ENCODE results near the gene TMEM91. TPM values are rescaled to one million over a fixed set of nuclear protein-coding genes. Genes with fewer than 3 reads are reported as not detected.
"Not testable (repeated sequence)": the region's sequence is repeated elsewhere in the genome, so short reads cannot be mapped to it uniquely, and the experiment has no call there.

The TMEM91 gene
- total and polyA plus RNA-seq, 2 donors: 4.5 to 30.8 TPM

- Histone ChIP-seq H3K9me3 (ENCODE audit: control insufficient read depth in 2 of 2, insufficient read depth in 1 of 2, low read length in 1 of 2) (no peaks in the 10 kb centered on the region), H3K27me3 (ENCODE audit: control insufficient read depth in 2 of 2, insufficient read depth in 1 of 2, low read length in 1 of 2) (no peaks in the 10 kb centered on the region), H3K4me3 (ENCODE audit: low read length in 2 of 2) (no peak overlapping the region), H3K27ac (ENCODE audit: low read depth in 1 of 2, low read length in 1 of 2) (peak overlapping the region in 1 of 2 donors; percentile 74), H3K4me1 (ENCODE audit: control insufficient read depth in 2 of 2, insufficient read depth in 2 of 2, low read length in 2 of 2) (peaks cover 6 to 16% of the 10 kb centered on the region in 2 donors), H3K36me3 (ENCODE audit: control insufficient read depth in 2 of 2, insufficient read depth in 2 of 2, low read length in 1 of 2) (peaks cover 0 to 4% of the 10 kb centered on the region in 2 donors)
- DNase-seq (ENCODE audit: low read depth in 6 of 9, low spot score in 9 of 9): no peak
- WGBS: 53% methylated on average over 6 of the region's 6 CpGs
Observed at GRCh38 chr19:41367848-41368301, 8.5 kb upstream of the TMEM91 start.

DNA sequence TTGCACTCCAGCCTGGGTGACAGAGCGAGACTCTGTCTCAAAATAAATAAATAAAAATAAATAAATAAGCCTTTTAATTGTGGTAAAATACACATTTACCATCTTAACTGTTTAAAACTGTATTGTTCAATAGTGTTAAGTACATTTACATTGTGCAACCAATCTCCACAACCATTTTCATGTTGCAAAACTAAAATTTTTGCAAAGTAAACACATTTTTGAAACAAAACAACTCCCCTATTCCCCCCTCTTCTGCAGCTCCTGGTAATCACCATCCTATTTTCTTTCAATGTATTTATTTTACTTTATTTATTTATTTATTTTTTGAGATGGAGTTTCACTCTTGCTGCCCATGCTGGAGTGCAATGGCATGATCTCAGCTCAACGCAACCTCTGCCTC is 6.6 kb upstream of the TMEM91 start:
- Histone ChIP-seq H3K27me3 (ENCODE audit: control insufficient read depth in 2 of 2, insufficient read depth in 1 of 2, low read length in 1 of 2) (no peaks in the 10 kb centered on the region), H3K9me3 (ENCODE audit: control insufficient read depth in 2 of 2, insufficient read depth in 1 of 2, low read length in 1 of 2) (no peaks in the 10 kb centered on the region), H3K4me1 (ENCODE audit: control insufficient read depth in 2 of 2, insufficient read depth in 2 of 2, low read length in 2 of 2) (peaks cover 0 to 4% of the 10 kb centered on the region in 2 donors), H3K36me3 (ENCODE audit: control insufficient read depth in 2 of 2, insufficient read depth in 2 of 2, low read length in 1 of 2) (peaks cover 0 to 4% of the 10 kb centered on the region in 2 donors), H3K4me3 (ENCODE audit: low read length in 2 of 2) (no peak overlapping the region), H3K27ac (ENCODE audit: low read depth in 1 of 2, low read length in 1 of 2) (no peak overlapping the region)
- DNase-seq (ENCODE audit: low read depth in 6 of 9, low spot score in 9 of 9): no peak
- over 99% methylated on average over 2 of the region's 2 CpGs for WGBS

DNA sequence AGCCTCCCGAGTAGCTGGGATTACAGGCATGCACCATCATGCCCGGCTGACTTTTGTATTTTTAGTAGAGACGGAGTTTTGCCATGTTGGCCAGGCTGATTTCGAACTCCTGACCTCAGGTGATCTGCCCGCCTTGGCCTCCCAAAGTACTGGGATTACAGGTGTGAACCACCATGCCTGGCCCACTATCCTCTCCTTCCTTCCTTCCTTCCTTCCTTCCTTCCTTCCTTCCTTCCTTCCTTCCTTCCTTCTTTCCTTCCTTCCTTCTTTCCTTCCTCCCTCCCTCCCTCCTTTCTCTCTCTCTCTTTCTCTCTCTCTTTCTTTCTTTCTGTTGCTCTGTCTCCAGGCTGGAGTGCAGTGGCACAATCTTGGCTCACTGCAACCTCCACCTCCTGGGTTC is 5.2 kb upstream of the TMEM91 start:
- WGBS: 97% methylated on average over 5 of the region's 5 CpGs
- not testable (repeated sequence) for H3K27me3 ChIP-seq (ENCODE audit: control insufficient read depth in 2 of 2, insufficient read depth in 1 of 2, low read length in 1 of 2); H3K36me3 ChIP-seq (ENCODE audit: control insufficient read depth in 2 of 2, insufficient read depth in 2 of 2, low read length in 1 of 2); H3K4me3 ChIP-seq (ENCODE audit: low read length in 2 of 2); DNase-seq (ENCODE audit: low read depth in 6 of 9, low spot score in 9 of 9); H3K9me3 ChIP-seq (ENCODE audit: control insufficient read depth in 2 of 2, insufficient read depth in 1 of 2, low read length in 1 of 2); H3K27ac ChIP-seq (ENCODE audit: low read depth in 1 of 2, low read length in 1 of 2); H3K4me1 ChIP-seq (ENCODE audit: control insufficient read depth in 2 of 2, insufficient read depth in 2 of 2, low read length in 2 of 2)

DNA sequence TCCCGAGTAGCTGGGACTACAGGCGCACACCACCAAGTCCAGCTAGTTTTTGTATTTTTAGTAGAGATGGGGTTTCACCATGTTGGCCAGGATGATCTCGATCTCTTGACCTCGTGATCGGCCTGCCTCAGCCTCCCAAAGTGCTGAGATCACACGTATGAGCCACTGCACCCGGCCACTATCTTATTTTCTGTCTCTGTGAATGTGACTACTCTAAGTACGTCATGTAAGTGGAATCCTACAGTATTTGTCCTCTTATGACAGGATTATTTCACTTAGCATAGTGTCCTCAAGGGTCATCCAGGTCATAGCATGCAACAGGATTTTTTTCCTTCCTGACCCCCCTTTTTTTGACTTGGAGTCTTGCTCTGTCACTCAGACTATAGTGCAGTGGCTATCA is 4.8 kb upstream of the TMEM91 start:
- H3K4me1 ChIP-seq (ENCODE audit: control insufficient read depth in 2 of 2, insufficient read depth in 2 of 2, low read length in 2 of 2): peaks cover 4 to 5% of the 10 kb centered on the region in 2 donors
- no peaks in the 10 kb centered on the region for H3K9me3 ChIP-seq (ENCODE audit: control insufficient read depth in 2 of 2, insufficient read depth in 1 of 2, low read length in 1 of 2)
- WGBS: 95% methylated on average over 8 of the region's 8 CpGs
- no peaks in the 10 kb centered on the region for H3K27me3 ChIP-seq (ENCODE audit: control insufficient read depth in 2 of 2, insufficient read depth in 1 of 2, low read length in 1 of 2)
- H3K27ac ChIP-seq (ENCODE audit: low read depth in 1 of 2, low read length in 1 of 2): no peak overlapping the region
- peaks cover 0 to 4% of the 10 kb centered on the region in 2 donors for H3K36me3 ChIP-seq (ENCODE audit: control insufficient read depth in 2 of 2, insufficient read depth in 2 of 2, low read length in 1 of 2)
- DNase-seq (ENCODE audit: low read depth in 6 of 9, low spot score in 9 of 9): no peak
- no peak overlapping the region for H3K4me3 ChIP-seq (ENCODE audit: low read length in 2 of 2)

GRCh38 chr19:41372501-41372900 is 3.8 kb upstream of the TMEM91 start:
- Histone ChIP-seq H3K9me3 (ENCODE audit: control insufficient read depth in 2 of 2, insufficient read depth in 1 of 2, low read length in 1 of 2) (no peaks in the 10 kb centered on the region), H3K27ac (ENCODE audit: low read depth in 1 of 2, low read length in 1 of 2) (no peak overlapping the region), H3K4me3 (ENCODE audit: low read length in 2 of 2) (no peak overlapping the region), H3K36me3 (ENCODE audit: control insufficient read depth in 2 of 2, insufficient read depth in 2 of 2, low read length in 1 of 2) (peaks cover 0 to 4% of the 10 kb centered on the region in 2 donors), H3K27me3 (ENCODE audit: control insufficient read depth in 2 of 2, insufficient read depth in 1 of 2, low read length in 1 of 2) (no peaks in the 10 kb centered on the region), H3K4me1 (ENCODE audit: control insufficient read depth in 2 of 2, insufficient read depth in 2 of 2, low read length in 2 of 2) (peaks cover 9 to 13% of the 10 kb centered on the region in 2 donors)
- no peak for DNase-seq (ENCODE audit: low read depth in 6 of 9, low spot score in 9 of 9)
- 92% methylated on average over 2 of the region's 2 CpGs for WGBS

DNA sequence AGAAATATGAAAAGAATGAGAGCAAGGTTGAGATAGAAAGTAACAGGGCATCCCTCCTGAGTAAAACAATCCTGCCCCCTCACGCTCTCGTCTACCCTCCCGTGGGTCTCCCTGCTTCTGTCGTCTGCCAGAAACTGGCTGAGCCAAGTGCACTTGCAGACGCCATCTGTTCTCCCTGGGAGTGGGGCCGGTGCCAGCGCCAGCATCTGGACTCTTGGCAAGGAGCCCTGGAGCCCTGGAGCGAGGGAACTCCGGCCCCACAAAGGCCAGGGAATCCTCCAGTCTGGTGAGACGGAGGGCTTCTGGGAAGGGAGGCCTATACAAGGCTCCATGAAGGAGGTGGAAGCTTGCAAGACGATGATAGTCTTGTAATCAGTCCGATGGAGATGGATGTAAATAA is 2.3 kb upstream of the TMEM91 start:
- peaks cover 9 to 24% of the 10 kb centered on the region in 2 donors for H3K4me1 ChIP-seq (ENCODE audit: control insufficient read depth in 2 of 2, insufficient read depth in 2 of 2, low read length in 2 of 2)
- no peaks in the 10 kb centered on the region for H3K36me3 ChIP-seq (ENCODE audit: control insufficient read depth in 2 of 2, insufficient read depth in 2 of 2, low read length in 1 of 2)
- no peak overlapping the region for H3K27ac ChIP-seq (ENCODE audit: low read depth in 1 of 2, low read length in 1 of 2)
- no peak for DNase-seq (ENCODE audit: low read depth in 6 of 9, low spot score in 9 of 9)
- H3K4me3 ChIP-seq (ENCODE audit: low read length in 2 of 2): no peak overlapping the region
- 94% methylated on average over 12 of the region's 12 CpGs for WGBS
- no peaks in the 10 kb centered on the region for H3K9me3 ChIP-seq (ENCODE audit: control insufficient read depth in 2 of 2, insufficient read depth in 1 of 2, low read length in 1 of 2)
- H3K27me3 ChIP-seq (ENCODE audit: control insufficient read depth in 2 of 2, insufficient read depth in 1 of 2, low read length in 1 of 2): no peaks in the 10 kb centered on the region

GRCh38 chr19:41376998-41377365 is 649 bp downstream of the TMEM91 start:
- Histone ChIP-seq H3K36me3 (ENCODE audit: control insufficient read depth in 2 of 2, insufficient read depth in 2 of 2, low read length in 1 of 2) (no peaks in the 10 kb centered on the region), H3K9me3 (ENCODE audit: control insufficient read depth in 2 of 2, insufficient read depth in 1 of 2, low read length in 1 of 2) (no peaks in the 10 kb centered on the region), H3K27ac (ENCODE audit: low read depth in 1 of 2, low read length in 1 of 2) (no peak overlapping the region), H3K4me3 (ENCODE audit: low read length in 2 of 2) (peak overlapping the region in 1 of 2 donors; percentile 55), H3K27me3 (ENCODE audit: control insufficient read depth in 2 of 2, insufficient read depth in 1 of 2, low read length in 1 of 2) (no peaks in the 10 kb centered on the region), H3K4me1 (ENCODE audit: control insufficient read depth in 2 of 2, insufficient read depth in 2 of 2, low read length in 2 of 2) (peaks cover 9 to 24% of the 10 kb centered on the region in 2 donors)
- DNase-seq (ENCODE audit: low read depth in 6 of 9, low spot score in 9 of 9): peak in 1 of 9 donors; percentile 30
- WGBS: 69% methylated on average over 8 of the region's 8 CpGs

GRCh38 chr19:41377977-41378709 is 1.8 kb downstream of the TMEM91 start:
- Histone ChIP-seq H3K4me3 (ENCODE audit: low read length in 2 of 2) (no peak overlapping the region), H3K9me3 (ENCODE audit: control insufficient read depth in 2 of 2, insufficient read depth in 1 of 2, low read length in 1 of 2) (no peaks in the 10 kb centered on the region), H3K36me3 (ENCODE audit: control insufficient read depth in 2 of 2, insufficient read depth in 2 of 2, low read length in 1 of 2) (peaks cover 2 to 4% of the 10 kb centered on the region in 2 donors), H3K27me3 (ENCODE audit: control insufficient read depth in 2 of 2, insufficient read depth in 1 of 2, low read length in 1 of 2) (no peaks in the 10 kb centered on the region), H3K27ac (ENCODE audit: low read depth in 1 of 2, low read length in 1 of 2) (no peak overlapping the region), H3K4me1 (ENCODE audit: control insufficient read depth in 2 of 2, insufficient read depth in 2 of 2, low read length in 2 of 2) (peaks cover 9 to 24% of the 10 kb centered on the region in 2 donors)
- WGBS: 26% methylated on average over 9 of the region's 9 CpGs
- peak in 3 of 9 donors; percentile 51 to 74 (median 54) for DNase-seq (ENCODE audit: low read depth in 6 of 9, low spot score in 9 of 9)

- not testable (repeated sequence) for DNase-seq (ENCODE audit: low read depth in 6 of 9, low spot score in 9 of 9); H3K27me3 ChIP-seq (ENCODE audit: control insufficient read depth in 2 of 2, insufficient read depth in 1 of 2, low read length in 1 of 2); H3K9me3 ChIP-seq (ENCODE audit: control insufficient read depth in 2 of 2, insufficient read depth in 1 of 2, low read length in 1 of 2); H3K4me3 ChIP-seq (ENCODE audit: low read length in 2 of 2); H3K27ac ChIP-seq (ENCODE audit: low read depth in 1 of 2, low read length in 1 of 2)
- Histone ChIP-seq H3K36me3 (ENCODE audit: control insufficient read depth in 2 of 2, insufficient read depth in 2 of 2, low read length in 1 of 2) (peaks cover 4 to 12% of the 10 kb centered on the region in 2 donors), H3K4me1 (ENCODE audit: control insufficient read depth in 2 of 2, insufficient read depth in 2 of 2, low read length in 2 of 2) (peaks cover 5 to 19% of the 10 kb centered on the region in 2 donors)
- WGBS: 97% methylated on average over 8 of the region's 8 CpGs
Observed at GRCh38 chr19:41381536-41381935, 5.2 kb downstream of the TMEM91 start.
